GM12878 (cell line): ENCODE measurements around the gene PTGFRN. TPM values are rescaled to one million over a fixed set of nuclear protein-coding genes. Genes with fewer than 3 reads are reported as not detected.

Experiments
- ATAC-seq: fragments of 200-7000 bp; cut with Tn5 transposase; 3 replicates; pipeline ENCODE4 v1.9.1; 2020; ENCODE audit warnings: mild to moderate bottlenecking, moderate library complexity
- BruUV-seq: library from RNA; stranded (reverse); fragments of 400-500 nt; replicated peaks from 2 replicates; lab custom pipeline; 2021; lab: Mats Ljungman, UMichigan
- CTCF ChIA-PET: fragments of 300-600 bp; sonication (Branson Sonifier 250); formaldehyde crosslinking; extraction: SDS; loops from one replicate; lab custom pipeline; 2021; ENCODE audit warnings: inconsistent platforms; lab: Yijun Ruan, JAX
- POLR2A ChIA-PET: fragments of 350-600 bp; formaldehyde crosslinking; extraction: SDS; loops from one replicate; lab custom pipeline; 2021; ENCODE audit warnings: inconsistent platforms; lab: Charles Lee
- RAD21 ChIA-PET: fragments of 300-600 bp; sonication (Branson Sonifier 250); formaldehyde crosslinking; loops from one replicate; lab custom pipeline; 2023; ENCODE audit warnings: antibody characterized with exemption; ENCODE audit not compliant: unreplicated experiment; lab: Charles Lee
- SMC1A ChIA-PET: fragments of 300-600 bp; sonication (Branson Sonifier 250); formaldehyde crosslinking; loops from one replicate; lab custom pipeline; 2023; ENCODE audit not compliant: unreplicated experiment, uncharacterized antibody; lab: Charles Lee
- DNase-seq: peaks from one replicate; pipeline ENCODE4 v3.0.0-alpha.2; 2011; ENCODE audit warnings: low read depth, low spot score
- FAIRE-seq: peaks from 3 replicates; lab custom pipeline; 2011; peaks lifted over from hg19 to GRCh38; lab: Jason Lieb, UNC
- H2AFZ ChIP-seq: 2 replicates; pipeline ENCODE4 v1.6.0; 2011; ENCODE audit warnings: low read depth, low read length, control low read depth; ENCODE audit not compliant: control insufficient read depth
- H3K27ac ChIP-seq: 2 replicates; pipeline ENCODE4 v1.5.1; 2011; ENCODE audit warnings: control low read depth; ENCODE audit not compliant: control insufficient read depth, insufficient read depth
- H3K27me3 ChIP-seq, 2 experiments: replicated peaks in 1 of 2; 2 replicates each; pipeline versions ENCODE4 v1.6.0 to v1.6.1; 2011; ENCODE audit warnings: low read length in 1 of 2; ENCODE audit not compliant: control insufficient read depth in 2 of 2, insufficient read depth in 2 of 2
- H3K36me3 ChIP-seq, 2 experiments: 2 replicates each; pipeline ENCODE4 v1.5.1; 2011; ENCODE audit warnings: low read length in 1 of 2; ENCODE audit not compliant: control insufficient read depth in 2 of 2, insufficient read depth in 2 of 2
- H3K4me1 ChIP-seq: 2 replicates; pipeline ENCODE4 v1.6.1; 2011; ENCODE audit warnings: mild to moderate bottlenecking, low read length, moderate library complexity, mixed read lengths; ENCODE audit not compliant: control insufficient read depth, insufficient read depth
- H3K4me2 ChIP-seq: 2 replicates; pipeline ENCODE4 v1.6.0; 2011; ENCODE audit warnings: control low read depth; ENCODE audit not compliant: control insufficient read depth, insufficient read depth
- H3K4me3 ChIP-seq: fragments of 200-600 bp; sonication (generic); 2 replicates; pipeline ENCODE4 v1.5.1; 2016
- H3K79me2 ChIP-seq: 2 replicates; pipeline ENCODE4 v1.6.0; 2011; ENCODE audit warnings: low read length; ENCODE audit not compliant: control insufficient read depth, insufficient read depth
- H3K9ac ChIP-seq: 2 replicates; pipeline ENCODE4 v1.8.0; 2011; ENCODE audit warnings: low read length, control low read depth, mixed read lengths; ENCODE audit not compliant: control insufficient read depth, insufficient read depth
- H3K9me3 ChIP-seq: replicated peaks from 3 replicates; pipeline ENCODE4 v1.5.1; 2011; ENCODE audit warnings: mild to moderate bottlenecking, low read length; ENCODE audit not compliant: control insufficient read depth, insufficient read depth
- H4K20me1 ChIP-seq: 2 replicates; pipeline ENCODE4 v1.6.0; 2011; ENCODE audit not compliant: control insufficient read depth, insufficient read depth
- BACH1 ChIP-seq: fragments of 450-650 bp; IDR thresholded peaks from 2 replicates; pipeline ENCODE4 v1.6.1; 2017; ENCODE audit warnings: mild to moderate bottlenecking, borderline replicate concordance
- CHD2 ChIP-seq: IDR thresholded peaks from 2 replicates; pipeline ENCODE4 v1.6.1; 2011; ENCODE audit warnings: low read depth, low read length, improper control_type of control experiment, borderline replicate concordance
- IRF3 ChIP-seq: fragments of 450-650 bp; IDR thresholded peaks from 2 replicates; pipeline ENCODE4 v1.6.1; 2014; ENCODE audit warnings: mild to moderate bottlenecking
- JUNB ChIP-seq: IDR thresholded peaks from 2 replicates; pipeline ENCODE4 v1.6.1; 2016; ENCODE audit warnings: antibody characterized with exemption, mild to moderate bottlenecking
- MEF2A ChIP-seq: IDR thresholded peaks from 2 replicates; pipeline ENCODE4 v1.6.1; 2011; ENCODE audit warnings: low read depth, mild to moderate bottlenecking, low read length, moderate library complexity; ENCODE audit not compliant: insufficient read depth
- POLR2A ChIP-seq: IDR thresholded peaks from 2 replicates; pipeline ENCODE4 v1.6.1; 2011; ENCODE audit warnings: low read depth, mild to moderate bottlenecking, low read length
- RCOR1 ChIP-seq: conservative IDR thresholded peaks from 2 replicates; pipeline ENCODE4 v1.6.1; 2012; ENCODE audit warnings: low read depth, low read length, improper control_type of control experiment
- RFX5 ChIP-seq: IDR thresholded peaks from 2 replicates; pipeline ENCODE4 v1.6.1; 2011; ENCODE audit warnings: low read depth, low read length, improper control_type of control experiment
- SMARCA5 ChIP-seq: fragments of 450-650 bp; IDR thresholded peaks from 2 replicates; pipeline ENCODE4 v1.6.1; 2017; ENCODE audit warnings: mild to moderate bottlenecking
- WGBS: methylation state at CpG from one replicate; pipeline ENCODE4 v1.1.6; 2016; ENCODE audit warnings: low lambda C conversion rate; ENCODE audit not compliant: insufficient replicate concordance, insufficient coverage; ENCODE audit errors: missing lambda C conversion rate; 5-methylcytosine and 5-hydroxymethylcytosine counted together
- in situ Hi-C: fragments of 300-500 bp; cut with MboI; formaldehyde crosslinking; loops from 9 replicates; pipeline ENCODE4 v1.14.3; 2018; ENCODE audit warnings: mixed read lengths
- intact Hi-C: fragments of 100-400 bp; cut with micrococcal nuclease; formaldehyde crosslinking; loops from one replicate; pipeline ENCODE4 v1.14.2; 2022; ENCODE audit not compliant: unreplicated experiment
- polyA plus RNA-seq, 11 experiments: library from polyadenylated mRNA; depleted of rRNA in 4 of 11; unstranded in 6 of 11; stranded (reverse) in 5 of 11; fragments of >200 nt; fragmentation: Nextera tagmentation in 4 of 11; fragmentation: Illumina TruSeq in 1 of 11; extraction: Ambion mirVana in 4 of 11; extraction: Trizol in 1 of 11; gene quantifications; 1 replicate in 1 of 11; 2 replicates in 10 of 11; pipeline versions ENCODE4 v1.2.1 to v1.2.3, GENCODE V29; 2011 to 2016; ENCODE audit warnings: inconsistent platforms in 2 of 11, missing spikeins in 2 of 11, low read depth in 1 of 11
- total RNA-seq, 4 experiments: library from RNA; depleted of rRNA in 3 of 4; stranded (reverse); fragments of >200 nt in 3 of 4; fragmentation: Illumina TruSeq in 1 of 4; extraction: Trizol in 1 of 4; gene quantifications; 2 replicates each; pipeline versions ENCODE4 v1.2.1 to v1.2.3, GENCODE V29; 2013 to 2021
- TF ChIP-seq, protein P1 (sequence below): fragments of 450-650 bp; IDR thresholded peaks from 2 replicates; pipeline ENCODE4 v1.6.1; 2016; ENCODE audit warnings: mild to moderate bottlenecking, moderate library complexity, borderline replicate concordance
- TF ChIP-seq, protein P2 (sequence below): fragments of 450-650 bp; IDR thresholded peaks from 2 replicates; pipeline ENCODE4 v1.6.1; 2017; ENCODE audit warnings: mild to moderate bottlenecking

Gene PTGFRN
- total and polyA plus RNA-seq, 10 of the 15 experiments (the other 5 are each of a cell fraction or from before 2014, with no cell fraction given) = 2.7 to 8.3 (median 5.1) TPM

DNA sequence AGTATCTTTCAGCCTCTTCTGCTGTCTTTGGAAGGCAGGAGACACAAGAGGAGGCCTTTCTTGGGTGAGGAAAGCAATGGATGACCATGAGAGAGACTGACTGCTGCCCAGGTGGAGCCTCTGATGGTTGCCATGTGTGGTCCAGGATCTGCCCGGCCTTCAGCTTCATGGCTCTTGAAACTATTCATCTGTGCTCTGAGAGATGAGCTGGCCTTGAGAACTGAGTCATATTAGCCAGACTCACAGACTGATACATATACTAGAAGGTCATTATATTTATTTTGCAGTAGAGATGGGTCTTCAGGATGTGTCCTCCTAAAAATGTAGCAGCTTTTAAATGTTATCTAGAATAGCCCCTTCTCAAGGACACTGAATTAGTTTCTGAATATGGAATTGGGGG is 33.7 kb downstream of the PTGFRN start:
- no peak overlapping the region for H3K4me3 ChIP-seq
- no peak overlapping the region for H3K4me2 ChIP-seq
- H3K79me2 ChIP-seq = no peaks in the 10 kb centered on the region
- RAD21 ChIA-PET = interaction anchor here (1.2 kb wide), 1 partner anchor 12 kb away, joined by 4 read pairs; no protein-coding TSS in a partner anchor
- in situ Hi-C loops (no loop called here), intact Hi-C loops (no loop called here)
- WGBS = 0% methylated on average over 1 of the region's 1 CpG
- ATAC-seq (peak; percentile 74), FAIRE-seq (no peak), DNase-seq (no peak)
- no peaks in the 10 kb centered on the region for H3K4me1 ChIP-seq
- SMC1A ChIA-PET = interaction anchor here (0.7 to 2.0 kb wide), 5 partner anchors 10 to 128 kb away, joined by 3 to 7 read pairs (median 3); no protein-coding TSS in a partner anchor
- H3K27me3 ChIP-seq = no peaks in the 10 kb centered on the region; a peak in 1 of 4 replicates
- H3K27ac ChIP-seq = no peak overlapping the region
- no TSS peak for BruUV-seq
- no peak overlapping the region for H3K9ac ChIP-seq
- CTCF ChIA-PET = interaction anchor here (1.0 to 1.9 kb wide), 4 partner anchors 9 to 96 kb away, joined by 3 to 7 read pairs (median 4); no protein-coding TSS in a partner anchor
- POLR2A ChIA-PET = no interaction called here
- H3K36me3 ChIP-seq = no peaks in the 10 kb centered on the region; a peak in 1 of 4 replicates
- no peak overlapping the region for H2AFZ ChIP-seq
- TF ChIP-seq POLR2A (no peak), JUNB (peak; percentile 23; the same call in 1 of the 2 replicates)
- H4K20me1 ChIP-seq = no peaks in the 10 kb centered on the region
- H3K9me3 ChIP-seq = no peaks in the 10 kb centered on the region

DNA sequence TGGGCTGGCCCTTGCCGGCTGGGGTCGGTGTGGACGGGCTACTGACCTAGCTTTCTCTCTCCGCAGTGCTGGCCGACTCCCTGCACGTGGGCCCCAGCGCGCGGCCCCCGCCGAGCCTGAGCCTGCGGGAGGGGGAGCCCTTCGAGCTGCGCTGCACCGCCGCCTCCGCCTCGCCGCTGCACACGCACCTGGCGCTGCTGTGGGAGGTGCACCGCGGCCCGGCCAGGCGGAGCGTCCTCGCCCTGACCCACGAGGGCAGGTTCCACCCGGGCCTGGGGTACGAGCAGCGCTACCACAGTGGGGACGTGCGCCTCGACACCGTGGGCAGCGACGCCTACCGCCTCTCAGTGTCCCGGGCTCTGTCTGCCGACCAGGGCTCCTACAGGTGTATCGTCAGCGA is 34.9 kb downstream of the PTGFRN start:
- RAD21 ChIA-PET = no interaction called here
- WGBS = 84% methylated on average over 38 of the region's 42 CpGs
- SMC1A ChIA-PET = interaction anchor here (1.2 to 1.3 kb wide), 2 partner anchors 19 to 31 kb away, joined by 3 read pairs; no protein-coding TSS in a partner anchor
- Histone ChIP-seq H2AFZ (no peak overlapping the region), H3K27ac (no peak overlapping the region), H3K27me3 (no peaks in the 10 kb centered on the region; a peak in 1 of 4 replicates), H3K36me3 (no peaks in the 10 kb centered on the region; a peak in 2 of 4 replicates), H3K4me1 (no peaks in the 10 kb centered on the region), H4K20me1 (no peaks in the 10 kb centered on the region), H3K4me2 (no peak overlapping the region), H3K4me3 (no peak overlapping the region), H3K9me3 (no peaks in the 10 kb centered on the region), H3K9ac (no peak overlapping the region), H3K79me2 (no peaks in the 10 kb centered on the region)
- intact Hi-C loops = no loop called here
- CTCF ChIA-PET = no interaction called here
- DNase-seq (no peak), ATAC-seq (no peak), FAIRE-seq (no peak)
- POLR2A ChIA-PET = no interaction called here
- in situ Hi-C loops = no loop called here
- BruUV-seq = no TSS peak
- no peak for TF ChIP-seq RCOR1
- TF ChIP-seq RFX5 = no peak
- TF ChIP-seq BACH1 = no peak
- TF ChIP-seq CHD2 = no peak
- no peak for TF ChIP-seq SMARCA5
- no peak for TF ChIP-seq MEF2A
- TF ChIP-seq, protein P1, sequence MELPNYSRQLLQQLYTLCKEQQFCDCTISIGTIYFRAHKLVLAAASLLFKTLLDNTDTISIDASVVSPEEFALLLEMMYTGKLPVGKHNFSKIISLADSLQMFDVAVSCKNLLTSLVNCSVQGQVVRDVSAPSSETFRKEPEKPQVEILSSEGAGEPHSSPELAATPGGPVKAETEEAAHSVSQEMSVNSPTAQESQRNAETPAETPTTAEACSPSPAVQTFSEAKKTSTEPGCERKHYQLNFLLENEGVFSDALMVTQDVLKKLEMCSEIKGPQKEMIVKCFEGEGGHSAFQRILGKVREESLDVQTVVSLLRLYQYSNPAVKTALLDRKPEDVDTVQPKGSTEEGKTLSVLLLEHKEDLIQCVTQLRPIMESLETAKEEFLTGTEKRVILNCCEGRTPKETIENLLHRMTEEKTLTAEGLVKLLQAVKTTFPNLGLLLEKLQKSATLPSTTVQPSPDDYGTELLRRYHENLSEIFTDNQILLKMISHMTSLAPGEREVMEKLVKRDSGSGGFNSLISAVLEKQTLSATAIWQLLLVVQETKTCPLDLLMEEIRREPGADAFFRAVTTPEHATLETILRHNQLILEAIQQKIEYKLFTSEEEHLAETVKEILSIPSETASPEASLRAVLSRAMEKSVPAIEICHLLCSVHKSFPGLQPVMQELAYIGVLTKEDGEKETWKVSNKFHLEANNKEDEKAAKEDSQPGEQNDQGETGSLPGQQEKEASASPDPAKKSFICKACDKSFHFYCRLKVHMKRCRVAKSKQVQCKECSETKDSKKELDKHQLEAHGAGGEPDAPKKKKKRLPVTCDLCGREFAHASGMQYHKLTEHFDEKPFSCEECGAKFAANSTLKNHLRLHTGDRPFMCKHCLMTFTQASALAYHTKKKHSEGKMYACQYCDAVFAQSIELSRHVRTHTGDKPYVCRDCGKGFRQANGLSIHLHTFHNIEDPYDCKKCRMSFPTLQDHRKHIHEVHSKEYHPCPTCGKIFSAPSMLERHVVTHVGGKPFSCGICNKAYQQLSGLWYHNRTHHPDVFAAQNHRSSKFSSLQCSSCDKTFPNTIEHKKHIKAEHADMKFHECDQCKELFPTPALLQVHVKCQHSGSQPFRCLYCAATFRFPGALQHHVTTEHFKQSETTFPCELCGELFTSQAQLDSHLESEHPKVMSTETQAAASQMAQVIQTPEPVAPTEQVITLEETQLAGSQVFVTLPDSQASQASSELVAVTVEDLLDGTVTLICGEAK = no peak
- TF ChIP-seq, protein P2, sequence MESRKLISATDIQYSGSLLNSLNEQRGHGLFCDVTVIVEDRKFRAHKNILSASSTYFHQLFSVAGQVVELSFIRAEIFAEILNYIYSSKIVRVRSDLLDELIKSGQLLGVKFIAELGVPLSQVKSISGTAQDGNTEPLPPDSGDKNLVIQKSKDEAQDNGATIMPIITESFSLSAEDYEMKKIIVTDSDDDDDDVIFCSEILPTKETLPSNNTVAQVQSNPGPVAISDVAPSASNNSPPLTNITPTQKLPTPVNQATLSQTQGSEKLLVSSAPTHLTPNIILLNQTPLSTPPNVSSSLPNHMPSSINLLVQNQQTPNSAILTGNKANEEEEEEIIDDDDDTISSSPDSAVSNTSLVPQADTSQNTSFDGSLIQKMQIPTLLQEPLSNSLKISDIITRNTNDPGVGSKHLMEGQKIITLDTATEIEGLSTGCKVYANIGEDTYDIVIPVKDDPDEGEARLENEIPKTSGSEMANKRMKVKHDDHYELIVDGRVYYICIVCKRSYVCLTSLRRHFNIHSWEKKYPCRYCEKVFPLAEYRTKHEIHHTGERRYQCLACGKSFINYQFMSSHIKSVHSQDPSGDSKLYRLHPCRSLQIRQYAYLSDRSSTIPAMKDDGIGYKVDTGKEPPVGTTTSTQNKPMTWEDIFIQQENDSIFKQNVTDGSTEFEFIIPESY = no peak
- TF ChIP-seq IRF3 = no peak
